Measurements from ENCODE around the gene SLC43A3.
"Not testable (repeated sequence)": the region's sequence is repeated elsewhere in the genome, so short reads cannot be mapped to it uniquely, and the experiment has no call there.

SLC43A3 gene

DNA sequence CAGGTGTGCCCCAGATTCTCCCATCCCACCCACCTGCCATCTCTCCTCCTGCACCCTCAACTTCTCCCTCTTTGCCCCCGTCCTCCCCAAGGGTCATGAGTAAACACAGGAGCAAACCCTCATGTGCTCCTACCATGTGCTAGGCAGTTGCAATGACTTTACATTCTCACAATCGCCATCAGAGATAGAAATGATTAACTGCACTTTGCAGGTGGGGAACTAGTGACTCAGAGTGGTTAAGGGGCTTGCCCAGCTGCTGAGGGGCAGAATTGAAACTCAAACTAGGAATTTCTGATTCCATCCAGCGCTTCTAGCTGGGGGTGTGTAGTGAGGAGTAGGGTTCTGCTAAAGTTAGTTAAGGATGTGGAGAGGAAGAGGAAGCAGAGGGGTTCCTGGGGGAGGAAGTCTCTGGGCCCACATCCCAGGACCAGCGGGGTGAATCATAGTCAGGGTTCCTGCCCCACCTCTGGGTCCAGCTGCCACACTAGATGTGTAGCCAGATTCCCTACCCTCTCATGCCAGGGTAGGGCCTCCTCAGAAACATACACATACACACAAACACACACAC is 20.5 kb downstream of the SLC43A3 start:
- DNase-seq (ENCODE audit: low read depth, low spot score), result no peak

GRCh38 chr11:57405271-57405860 is 21.6 kb downstream of the SLC43A3 start:
- DNase-seq (ENCODE audit: low read depth, low spot score), result no peak

GRCh38 chr11:57403802-57404147 is 23.1 kb downstream of the SLC43A3 start:
- DNase-seq (ENCODE audit: low read depth, low spot score), result no peak

DNA sequence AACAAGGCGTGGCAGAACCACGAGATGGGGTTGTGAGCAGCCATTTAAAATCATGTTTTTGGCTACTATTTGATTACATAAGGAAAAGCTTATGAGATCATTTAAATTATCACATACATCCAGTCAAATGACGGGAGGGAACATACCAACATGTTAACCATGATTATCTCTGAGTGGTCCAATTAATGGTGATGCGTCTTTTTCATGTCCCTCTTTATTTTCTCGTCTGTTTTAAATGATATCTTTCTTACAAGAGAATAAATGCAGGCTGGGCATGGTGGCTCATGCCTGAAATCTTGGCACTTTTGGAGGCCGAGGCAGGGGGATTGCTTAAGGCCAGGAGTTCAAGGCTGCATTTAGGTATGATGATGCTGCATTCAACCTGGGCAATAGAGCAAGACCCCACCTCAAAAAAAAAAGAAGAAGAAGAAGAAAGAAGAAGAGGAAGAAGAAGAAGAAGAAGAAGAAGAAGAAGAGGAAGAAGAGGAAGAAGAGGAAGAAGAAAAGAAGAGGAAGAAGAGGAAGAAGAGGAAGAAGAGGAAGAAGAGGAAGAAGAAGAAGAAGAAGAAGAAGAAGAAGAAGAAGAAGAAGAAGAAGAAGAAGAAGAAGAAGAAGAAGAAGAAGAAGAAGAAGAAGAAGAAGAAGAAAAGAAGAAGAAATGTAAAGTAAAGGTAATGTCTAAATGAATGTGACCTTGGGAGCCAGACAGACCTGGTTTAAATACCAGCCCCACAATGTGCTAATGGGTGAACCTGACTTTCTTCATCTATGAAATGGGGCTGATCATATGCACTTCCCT is 23.7 kb downstream of the SLC43A3 start:
- DNase-seq (ENCODE audit: low read depth, low spot score), result not testable (repeated sequence)

GRCh38 chr11:57402188-57403002 is 24.5 kb downstream of the SLC43A3 start:
- no peak for DNase-seq (ENCODE audit: low read depth, low spot score)

DNA sequence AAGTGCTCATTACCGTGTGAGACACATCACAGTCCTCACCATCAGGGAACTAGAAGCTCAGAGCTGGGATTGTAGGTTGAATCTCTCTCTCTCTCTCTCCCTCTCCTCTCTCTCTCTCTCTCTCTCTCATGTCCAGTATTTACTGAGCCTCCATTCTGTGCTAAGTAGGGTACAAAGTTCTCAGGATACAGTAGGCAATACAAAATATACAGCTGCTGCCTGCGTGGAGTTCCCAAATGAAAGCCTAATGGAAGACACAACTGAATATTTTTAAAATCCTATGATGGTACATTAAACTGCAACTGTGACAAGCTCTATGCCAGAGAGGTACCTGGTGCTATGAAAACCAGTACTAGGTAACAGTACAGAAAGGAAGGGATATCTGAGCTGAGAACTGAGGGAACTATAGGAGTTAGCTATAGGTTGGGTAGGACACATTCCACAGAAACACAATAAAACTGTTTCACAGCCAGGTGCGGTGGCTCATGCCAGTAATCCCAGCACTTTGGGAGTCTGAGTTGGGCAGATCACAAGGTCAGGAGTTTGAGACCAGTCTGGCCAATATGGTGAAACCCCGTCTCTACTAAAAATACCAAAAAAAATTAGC is 26.8 kb downstream of the SLC43A3 start:
- DNase-seq (ENCODE audit: low read depth, low spot score), result no peak

- DNase-seq (ENCODE audit: low read depth, low spot score), result no peak
Measured at GRCh38 chr11:57399221-57399620, 27.7 kb downstream of the SLC43A3 start.

- no peak for DNase-seq (ENCODE audit: low read depth, low spot score)
Measured at GRCh38 chr11:57397394-57397990, 29.4 kb downstream of the SLC43A3 start.

- DNase-seq (ENCODE audit: low read depth, low spot score), result no peak
Measured at GRCh38 chr11:57396744-57397143, 30.2 kb downstream of the SLC43A3 start.

DNA sequence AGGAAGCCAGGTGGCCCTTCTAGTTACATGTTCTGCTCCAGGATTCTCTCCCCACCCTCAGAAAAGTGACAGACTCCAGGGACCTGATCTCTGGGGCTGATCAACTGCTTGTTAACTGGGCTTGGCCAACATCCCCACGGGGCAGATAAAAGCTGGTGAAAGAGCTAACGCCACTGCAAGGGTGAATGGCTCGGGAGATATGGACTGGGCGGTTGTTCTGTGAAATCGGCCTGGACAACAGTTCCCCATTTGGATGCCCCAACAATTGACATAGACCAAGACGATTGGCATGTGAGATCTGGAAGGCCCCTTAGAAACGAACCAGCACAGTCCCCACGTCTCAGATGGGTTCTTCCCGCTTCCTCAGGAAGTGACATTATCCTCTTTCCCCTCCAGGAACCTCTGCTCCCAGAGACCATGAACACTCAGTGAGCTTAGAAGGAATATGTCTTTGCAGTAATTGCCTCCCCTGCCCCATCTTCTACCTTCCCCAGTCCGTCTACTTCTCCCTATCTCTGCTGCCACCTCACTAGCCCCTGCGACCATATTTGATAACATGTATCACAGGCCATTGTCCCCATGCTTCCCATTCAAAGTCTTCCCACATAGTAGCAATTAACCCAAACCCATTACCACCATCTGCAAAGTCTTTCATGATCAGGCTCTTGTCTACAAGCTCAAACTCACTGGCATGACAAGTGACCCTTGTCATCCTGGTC is 30.9 kb downstream of the SLC43A3 start:
- no peak for DNase-seq (ENCODE audit: low read depth, low spot score)

- DNase-seq (ENCODE audit: low read depth, low spot score), result no peak
Measured at GRCh38 chr11:57394203-57394965, 32.5 kb downstream of the SLC43A3 start.

DNA sequence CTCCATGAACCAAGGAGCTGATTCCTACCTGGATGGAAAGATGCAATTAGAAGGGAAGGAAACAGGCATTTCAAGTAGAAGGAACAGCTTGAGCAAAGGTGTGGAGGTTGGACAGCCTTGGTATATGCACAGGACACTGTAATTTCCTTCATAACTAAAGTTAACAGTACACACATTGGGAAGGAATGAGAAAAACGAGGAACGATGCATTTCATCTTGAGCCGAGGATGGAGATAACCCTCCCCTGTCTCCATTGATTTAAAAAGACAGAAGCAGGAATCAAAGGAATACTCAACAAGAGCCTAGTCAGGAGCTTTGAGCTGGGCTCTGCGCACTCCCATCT is 34.2 kb downstream of the SLC43A3 start:
- DNase-seq (ENCODE audit: low read depth, low spot score), result no peak

GRCh38 chr11:57392066-57392762 is 34.7 kb downstream of the SLC43A3 start:
- no peak for DNase-seq (ENCODE audit: low read depth, low spot score)

- DNase-seq (ENCODE audit: low read depth, low spot score), result no peak
Measured at GRCh38 chr11:57391539-57391938, 35.4 kb downstream of the SLC43A3 start.

DNA sequence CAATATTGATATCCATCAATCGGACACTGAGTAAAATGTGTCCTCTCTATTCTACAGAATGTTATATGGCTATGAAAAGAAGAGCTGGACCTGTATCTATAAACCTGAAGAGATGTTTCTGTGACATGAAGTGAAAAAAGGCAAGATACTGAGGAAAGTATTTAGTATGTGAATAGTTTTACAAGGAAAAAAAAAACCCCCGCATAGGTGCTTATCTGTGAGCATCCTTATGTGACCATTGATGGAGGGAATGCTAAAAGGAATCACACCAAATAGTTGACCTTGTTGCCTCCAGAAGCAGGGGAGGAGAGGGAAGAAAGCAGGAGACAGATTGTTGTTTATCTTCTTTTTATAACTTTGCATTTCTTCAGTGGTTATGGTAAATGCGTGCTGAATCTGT is 35.8 kb downstream of the SLC43A3 start:
- no peak for DNase-seq (ENCODE audit: low read depth, low spot score)

GRCh38 chr11:57390535-57390934 is 36.4 kb downstream of the SLC43A3 start, which contains the start of gene PRG2:
Gene PRG2, minus strand, starts transcription at chr11:57390650. Its CDS starts 706 bp downstream, at chr11:57389944.
- DNase-seq (ENCODE audit: low read depth, low spot score), result no peak

DNA sequence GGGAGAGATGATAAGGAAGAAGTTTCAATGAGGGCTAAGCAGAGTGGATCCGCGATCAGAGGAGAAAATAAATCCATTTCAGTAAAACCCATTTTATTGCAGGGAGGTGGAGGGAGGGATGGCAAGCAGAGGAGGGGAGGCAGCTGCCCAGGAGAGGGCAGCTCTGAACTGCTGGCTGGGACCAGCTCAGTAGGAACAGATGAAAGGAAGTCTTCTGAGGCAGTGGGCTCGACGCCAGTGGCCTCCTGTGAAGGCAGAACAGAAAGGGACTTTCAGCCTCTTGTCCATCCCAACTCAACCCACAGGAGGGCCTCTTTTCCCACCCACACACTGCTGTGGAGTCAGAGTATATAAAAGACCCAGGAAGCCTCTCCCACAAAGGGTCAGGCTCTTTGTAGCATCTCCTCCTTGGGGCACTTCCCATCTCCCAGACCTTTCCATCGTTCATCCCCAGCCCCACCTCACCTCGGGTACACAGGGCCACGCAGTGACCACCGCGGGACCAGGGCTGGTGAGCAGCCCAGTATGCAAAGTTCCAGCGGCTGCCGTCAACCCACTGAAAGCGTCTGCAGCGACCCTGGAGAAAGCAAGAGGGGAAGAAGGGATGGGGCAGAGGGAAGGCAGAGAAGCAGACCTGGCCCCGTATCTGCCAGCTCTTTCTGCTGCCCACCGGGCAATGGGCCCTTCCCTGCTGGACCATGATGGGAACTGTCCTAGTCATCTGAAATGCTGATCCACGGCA is 39.5 kb downstream of the SLC43A3 start:
- DNase-seq (ENCODE audit: low read depth, low spot score), result no peak

DNA sequence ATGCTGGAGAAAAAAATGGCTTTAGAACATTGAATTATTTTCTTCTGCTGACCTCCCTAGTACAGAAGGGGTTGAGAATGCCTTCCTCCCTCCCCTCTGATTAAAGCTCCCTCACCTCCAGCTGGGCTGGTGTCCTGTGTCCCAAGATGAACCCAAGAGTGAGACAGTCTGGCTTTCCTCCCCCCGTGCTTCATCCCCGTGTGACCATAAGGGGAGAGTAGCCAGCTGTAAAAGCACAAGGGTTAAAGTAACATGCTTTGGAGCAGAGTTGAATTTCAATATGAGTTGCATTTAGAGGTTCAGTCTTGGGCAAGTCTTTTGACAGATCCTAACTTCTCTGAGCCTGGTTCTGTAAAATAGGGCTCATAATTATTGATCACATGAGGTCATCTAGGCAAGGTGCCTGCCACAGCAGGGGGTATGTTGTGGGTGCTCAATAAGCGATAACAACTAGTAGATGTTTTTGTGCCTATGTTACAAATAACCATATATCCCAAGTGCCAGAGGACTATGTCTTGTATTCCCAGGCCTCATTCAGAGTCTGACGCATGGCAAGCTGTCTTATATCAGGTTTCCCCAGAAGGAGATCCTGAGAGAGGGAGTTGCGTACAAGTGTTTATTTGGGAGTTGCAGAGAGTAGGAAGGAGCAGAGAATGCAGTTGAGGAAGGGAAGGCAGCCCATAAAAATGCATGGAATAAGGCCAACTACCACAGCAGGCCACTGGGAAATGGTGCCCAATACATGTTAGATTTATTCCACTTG is 40.6 kb downstream of the SLC43A3 start:
- DNase-seq (ENCODE audit: low read depth, low spot score), result peak; percentile 63

Measured in brain pericyte (primary cell).